ENCODE measurements around the gene ISG20.

The ISG20 gene

DNA sequence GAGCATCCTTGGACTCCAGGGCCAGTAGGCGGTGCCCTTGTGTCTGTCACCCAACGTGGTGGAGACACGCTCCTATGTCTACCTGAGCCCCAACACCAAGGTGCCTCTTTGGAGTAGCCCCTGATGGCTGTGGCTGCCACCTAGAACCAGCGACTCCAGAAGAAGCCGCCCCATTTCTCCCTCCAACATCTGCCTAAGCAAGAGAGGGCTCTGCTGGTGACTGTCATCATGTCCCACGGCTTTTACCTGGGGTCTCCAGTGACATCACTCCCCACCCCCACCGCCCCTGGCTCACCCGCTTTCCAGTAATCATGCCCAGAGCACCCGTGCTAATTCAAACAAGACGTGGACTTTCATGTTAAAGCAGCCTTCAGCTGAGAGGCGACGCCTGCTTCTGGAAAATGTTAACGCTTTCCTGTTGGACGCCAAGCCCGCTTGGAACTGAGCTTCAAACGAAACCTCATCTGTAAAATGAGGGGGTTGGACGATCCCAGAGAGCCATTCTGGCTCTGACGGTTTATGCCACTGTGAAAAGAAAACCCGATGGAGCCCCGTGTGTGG, 57.0 kb downstream of the ISG20 start:
- no peak for DNase-seq

DNA sequence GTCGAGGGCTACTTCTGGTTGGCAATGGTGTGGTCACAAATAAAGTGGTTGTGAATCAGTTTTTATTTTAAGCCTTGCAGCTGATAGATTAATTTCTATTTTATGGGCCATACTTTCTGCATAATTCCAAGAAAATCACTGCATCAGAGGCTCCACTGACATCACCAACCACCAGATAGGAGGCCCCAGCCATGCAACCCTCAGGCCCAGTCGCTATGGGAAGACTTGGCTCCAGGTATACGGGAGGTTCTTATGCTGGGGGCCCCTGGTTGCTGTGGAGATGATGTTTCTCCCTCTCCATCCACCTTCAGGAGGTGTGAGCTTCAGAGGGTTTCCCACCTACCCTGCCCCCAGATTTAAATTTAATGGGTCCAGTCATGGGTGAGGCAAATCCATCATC, 57.4 kb downstream of the ISG20 start:
- DNase-seq, result no peak

DNA sequence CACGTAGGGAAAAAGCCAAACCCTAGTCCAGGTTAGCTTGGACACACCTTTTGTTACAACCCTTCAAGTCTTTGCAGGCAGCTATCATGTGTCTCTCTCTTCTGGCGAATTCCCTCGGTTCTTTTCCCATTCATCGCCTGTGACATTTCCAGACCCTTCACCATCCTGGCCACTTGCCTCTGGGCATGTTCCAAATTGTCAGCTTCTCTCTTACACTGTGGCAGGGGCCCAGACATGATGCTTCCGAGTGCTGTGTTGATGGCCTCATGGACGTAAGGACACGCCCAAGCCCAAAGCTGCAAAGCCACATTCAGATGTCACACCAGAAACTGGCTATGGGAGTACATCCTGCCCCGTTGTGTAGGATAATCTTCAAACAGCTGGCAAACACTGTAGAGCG, 58.5 kb downstream of the ISG20 start:
- no peak for DNase-seq

DNA sequence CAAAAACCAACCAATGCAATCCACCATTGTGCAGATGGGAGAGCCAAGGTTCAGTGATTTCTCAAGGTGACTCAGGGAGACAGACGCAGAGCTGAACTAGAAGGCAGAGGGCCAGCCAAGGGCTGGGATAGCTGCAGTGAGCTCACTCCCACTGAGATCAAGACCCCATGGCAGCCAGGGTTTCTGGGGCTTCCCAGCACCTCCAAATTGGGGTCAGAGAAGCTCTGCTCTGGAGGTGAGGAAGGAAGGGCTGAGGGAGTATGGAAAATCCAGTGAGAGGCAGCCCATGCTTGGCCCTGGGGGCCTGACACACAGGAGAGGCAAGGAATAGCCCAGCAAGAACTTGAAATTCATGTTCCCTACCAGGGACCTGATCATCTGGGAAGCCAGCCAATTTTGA, 61.0 kb downstream of the ISG20 start:
- no peak for DNase-seq

DNA sequence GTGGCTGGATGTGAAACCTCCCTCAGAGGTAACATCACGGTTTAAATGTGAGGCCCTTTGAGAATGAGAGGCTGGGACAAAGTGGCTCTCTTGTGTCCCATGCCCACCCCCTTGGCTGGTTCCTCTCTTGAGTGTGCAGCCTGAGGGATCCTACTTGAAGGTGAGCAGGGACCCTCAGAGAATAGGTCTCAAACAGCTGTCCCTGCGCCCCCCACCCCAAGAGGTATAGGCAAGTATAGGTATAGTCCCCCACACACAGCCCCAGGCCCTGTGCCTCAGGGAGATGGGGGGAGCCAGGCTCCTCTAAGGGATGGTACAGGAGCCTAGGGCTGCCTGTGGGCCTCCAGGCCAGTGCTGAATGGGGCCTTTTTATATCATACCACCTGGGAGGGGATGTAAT, 61.9 kb downstream of the ISG20 start:
- no peak for DNase-seq

DNA sequence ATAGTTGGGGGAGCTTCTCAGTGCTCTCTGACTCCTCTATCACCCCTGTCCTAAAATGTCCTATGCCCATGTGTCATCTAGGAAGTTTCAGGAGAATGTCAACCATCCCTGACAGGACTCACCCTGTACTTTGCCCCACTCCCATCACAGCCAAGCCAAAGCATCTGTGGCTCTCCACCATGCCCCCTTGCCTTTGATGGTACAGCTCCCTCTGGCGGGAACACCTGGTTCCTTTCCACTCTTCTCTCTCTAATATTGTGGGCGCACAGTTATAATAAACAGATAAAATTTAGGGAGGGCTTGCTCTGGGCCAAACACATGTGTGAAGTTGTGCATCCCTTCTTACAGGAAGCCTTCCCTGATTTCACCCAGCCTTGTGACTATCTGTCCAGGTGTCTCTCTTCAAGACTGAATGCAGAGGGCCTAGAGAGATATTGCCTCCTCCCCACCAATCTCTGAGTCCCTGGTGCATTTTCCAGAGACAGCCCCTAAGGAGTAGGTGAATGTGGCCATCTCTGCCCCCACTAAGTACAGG, 62.8 kb downstream of the ISG20 start:
- no peak for DNase-seq

DNA sequence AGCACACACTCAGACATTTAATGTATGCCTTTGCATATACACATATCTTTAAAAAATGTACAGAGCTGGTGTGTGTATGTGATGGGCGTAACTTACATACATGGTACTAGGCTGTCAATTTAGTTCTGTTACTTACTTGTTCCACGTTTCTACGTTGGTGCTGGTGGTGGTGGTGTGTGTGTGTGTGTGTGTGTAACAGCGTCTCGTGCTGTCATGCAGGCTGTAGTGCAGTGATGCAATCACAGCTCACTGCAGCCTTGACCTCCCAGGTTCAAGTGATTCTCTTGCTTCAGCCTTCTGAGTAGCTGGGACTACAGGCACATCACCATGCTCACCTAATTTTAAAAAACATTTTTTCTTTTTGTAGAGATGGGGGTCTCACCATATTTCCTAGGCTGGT, 64.2 kb downstream of the ISG20 start:
- no peak for DNase-seq

DNA sequence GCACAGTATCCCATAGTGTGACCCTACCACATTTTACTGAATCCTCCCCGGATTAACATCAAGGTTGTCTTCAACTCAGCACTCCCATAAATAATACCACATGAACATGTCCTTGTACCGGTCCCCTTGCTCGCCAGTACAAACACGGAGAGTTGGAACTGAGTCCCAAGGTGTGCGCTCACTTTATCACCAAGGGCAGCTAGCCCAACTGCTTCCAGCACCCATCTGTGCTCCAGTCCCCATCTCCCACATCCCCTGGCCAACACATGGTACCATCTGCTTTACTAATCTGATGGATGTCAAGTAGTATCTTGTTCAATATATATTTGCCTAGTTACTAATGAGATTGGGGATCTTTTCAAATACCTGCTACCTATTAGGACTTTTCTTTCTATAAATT, 64.7 kb downstream of the ISG20 start:
- no peak for DNase-seq

DNA sequence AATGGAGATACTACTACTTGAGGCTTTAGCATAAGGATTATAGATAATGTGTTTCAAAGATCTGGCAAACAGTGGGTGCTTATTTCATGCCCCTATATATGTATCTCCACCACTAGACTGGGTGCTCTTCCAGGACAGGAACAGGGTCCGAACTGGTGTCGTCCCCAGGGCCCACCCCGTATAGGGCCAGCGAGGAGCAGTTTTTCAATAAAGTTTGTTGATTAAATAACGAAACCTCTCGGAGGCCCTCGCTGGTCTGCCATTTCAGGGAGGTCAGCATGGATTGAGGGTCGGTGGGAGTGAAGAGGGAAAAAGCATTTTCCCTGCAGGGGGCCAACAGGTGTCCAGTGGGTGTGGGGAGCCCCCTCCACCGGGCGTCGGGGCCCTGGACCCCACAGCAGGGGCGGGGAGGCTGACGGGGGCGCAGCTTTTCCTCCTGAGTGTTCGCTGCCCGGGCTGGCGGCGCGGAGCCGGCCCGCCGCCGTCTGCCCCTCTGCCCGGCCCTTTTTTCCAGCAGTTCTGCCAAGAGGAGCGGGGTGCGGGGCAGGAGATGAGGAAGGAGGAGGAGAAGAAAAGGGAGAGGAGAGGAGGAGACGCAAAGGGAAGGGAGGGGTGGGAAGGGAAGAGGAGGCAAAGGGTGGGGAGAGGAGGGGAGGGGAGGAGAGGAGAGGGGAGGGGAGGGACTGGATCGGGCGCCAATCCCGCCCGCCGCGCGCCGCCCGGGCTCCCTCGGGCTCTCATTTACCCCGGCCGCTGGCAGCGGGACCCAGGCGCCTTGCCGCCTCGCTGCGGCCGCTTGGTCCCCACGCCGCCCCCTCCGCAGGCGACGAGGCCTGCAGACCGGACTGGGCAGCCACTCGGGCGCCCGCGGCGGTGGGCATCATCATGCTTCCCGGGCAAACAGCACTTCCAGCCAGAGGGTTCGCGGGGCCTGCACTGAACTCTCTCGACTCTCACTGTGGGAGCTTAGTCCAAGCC, 66.3 kb downstream of the ISG20 start:
- no peak for DNase-seq

DNA sequence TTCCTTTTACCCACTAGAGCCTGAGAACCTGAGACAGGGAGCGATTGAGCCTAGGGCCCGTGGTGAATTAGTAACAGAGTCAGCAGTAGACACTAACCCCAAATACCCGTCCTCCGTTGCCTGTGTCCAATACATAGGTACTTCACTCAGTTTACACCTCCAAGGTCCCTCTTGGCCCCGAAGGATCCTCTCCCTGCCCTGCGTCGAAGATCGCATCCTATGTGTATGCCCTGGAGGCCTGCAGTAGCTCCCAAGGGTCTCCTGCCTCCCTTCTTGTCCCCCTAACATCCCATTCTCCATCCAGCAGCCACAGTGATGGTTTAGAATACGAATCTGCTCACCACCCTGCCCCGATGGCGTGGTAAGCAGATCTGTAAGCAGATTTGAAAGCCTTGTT, 67.0 kb downstream of the ISG20 start:
- no peak for DNase-seq
